Skeletal muscle tissue (tissue), 4 donors: ENCODE results near the gene CENPP. TPM values are rescaled to one million over a fixed set of nuclear protein-coding genes. Genes with fewer than 3 reads are reported as not detected.

Experiments used
- H3K27ac ChIP-seq: one replicate; pipeline ENCODE4 v1.7.0; 2013; ENCODE audit warnings: mild to moderate bottlenecking, low read depth, low read length, inconsistent platforms
- H3K27me3 ChIP-seq, 3 donors: one replicate each; pipeline ENCODE4 v1.7.0; 2013; ENCODE audit warnings: low read length in 3 of 3; ENCODE audit not compliant: control insufficient read depth in 3 of 3, insufficient read depth in 3 of 3
- H3K36me3 ChIP-seq, 3 donors: one replicate each; pipeline ENCODE4 v1.7.0; 2013; ENCODE audit warnings: low read length in 3 of 3; ENCODE audit not compliant: control insufficient read depth in 3 of 3, insufficient read depth in 3 of 3
- H3K4me1 ChIP-seq, 3 donors: one replicate each; pipeline ENCODE4 v1.7.0; 2013; ENCODE audit warnings: low read length in 3 of 3, mild to moderate bottlenecking in 3 of 3; ENCODE audit not compliant: control insufficient read depth in 3 of 3, insufficient read depth in 3 of 3
- H3K4me3 ChIP-seq, 3 donors: one replicate each; pipeline ENCODE4 v1.7.0; 2013; ENCODE audit warnings: low read length in 3 of 3
- H3K9ac ChIP-seq, 3 donors: one replicate each; pipeline ENCODE4 v1.7.0; 2013; ENCODE audit warnings: low read length in 3 of 3, mild to moderate bottlenecking in 3 of 3, moderate library complexity in 2 of 3, low read depth in 1 of 3
- H3K9me3 ChIP-seq, 3 donors: one replicate each; pipeline ENCODE4 v1.7.0; 2013; ENCODE audit warnings: low read length in 3 of 3; ENCODE audit not compliant: control insufficient read depth in 3 of 3
- total RNA-seq: library from RNA; depleted of rRNA; stranded (reverse); fragments of >200 nt; gene quantifications from one replicate; pipeline ENCODE4 v1.2.3, GENCODE V29; 2014
- donor health status: Osteomylitis.

Gene CENPP
- total RNA-seq, 1 donor from 2014 or later = 15.7 TPM

DNA sequence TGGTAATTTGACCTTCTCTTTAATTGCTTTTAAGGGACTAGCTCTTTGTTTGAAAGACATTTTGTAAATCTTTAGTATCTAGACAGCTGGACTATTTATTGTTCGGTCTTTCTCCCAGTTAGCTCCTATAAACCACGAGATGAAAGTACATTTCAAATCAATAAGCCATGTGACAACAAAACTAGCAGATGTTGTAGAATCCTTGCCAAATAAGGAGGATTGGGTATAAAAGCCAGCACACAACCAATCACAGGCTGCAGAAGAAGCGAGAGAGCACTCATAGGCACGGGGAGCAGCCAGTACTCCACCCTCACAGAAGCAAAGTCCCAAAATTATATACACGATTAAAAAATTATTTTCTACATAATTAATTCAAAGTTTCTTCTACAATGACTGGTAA lies 106.6 kb downstream of the CENPP start:
- Histone ChIP-seq H3K9ac (no peak overlapping the region), H3K27me3 (no peaks in the 10 kb centered on the region), H3K36me3 (no peaks in the 10 kb centered on the region), H3K4me1 (no peaks in the 10 kb centered on the region), H3K4me3 (no peak overlapping the region), H3K27ac (no peak overlapping the region), H3K9me3 (no peaks in the 10 kb centered on the region)

DNA sequence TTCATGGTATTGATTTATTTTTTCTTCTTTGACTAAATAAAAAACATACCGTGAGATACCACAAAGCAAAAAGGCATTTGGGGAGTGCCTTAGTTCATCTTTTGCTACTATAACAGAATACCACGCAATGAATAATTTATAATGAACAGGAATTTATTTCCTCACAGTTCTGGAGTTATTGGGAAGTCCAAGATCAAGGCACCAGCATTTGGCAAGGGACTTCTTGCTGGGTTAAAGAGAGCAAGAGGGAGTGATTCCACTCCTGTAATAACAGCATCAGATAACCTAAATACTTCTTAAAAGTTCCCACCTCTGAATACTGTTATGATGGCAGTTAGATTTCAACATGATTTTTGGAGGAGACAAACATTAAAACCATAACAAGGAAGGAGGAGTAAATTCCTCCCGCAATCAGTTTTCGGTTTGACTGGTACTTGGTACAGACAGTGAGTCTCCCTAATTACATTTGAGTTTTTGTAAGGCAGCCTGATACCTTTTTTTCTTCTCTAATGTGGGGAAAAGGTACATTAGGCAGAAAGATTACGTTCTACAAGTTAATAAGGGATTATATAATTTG lies 107.3 kb downstream of the CENPP start:
- Histone ChIP-seq H3K27me3 (no peaks in the 10 kb centered on the region), H3K27ac (no peak overlapping the region), H3K36me3 (no peaks in the 10 kb centered on the region), H3K4me1 (no peaks in the 10 kb centered on the region), H3K9ac (no peak overlapping the region), H3K4me3 (no peak overlapping the region), H3K9me3 (no peaks in the 10 kb centered on the region)

DNA sequence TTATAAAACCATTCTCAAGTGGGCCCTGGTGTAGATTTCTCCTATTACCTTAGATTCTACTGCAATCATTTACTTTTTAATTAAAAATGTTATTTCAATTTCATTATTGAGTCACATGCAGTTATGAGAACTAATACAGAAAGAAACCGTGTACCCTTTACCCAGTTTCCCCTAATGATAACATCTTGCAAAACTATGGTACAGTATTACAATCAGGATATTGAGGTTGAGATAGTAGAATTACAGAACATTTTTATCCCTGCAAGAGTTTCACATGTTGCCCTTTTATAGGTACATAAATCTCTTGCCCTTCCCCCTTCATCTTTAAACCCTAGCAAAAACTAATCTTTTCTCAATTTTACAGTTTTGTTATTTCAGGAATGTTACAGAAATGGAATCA lies 109.5 kb downstream of the CENPP start:
- Histone ChIP-seq H3K27ac (no peak overlapping the region), H3K36me3 (no peaks in the 10 kb centered on the region), H3K4me1 (peaks cover 0 to 3% (median 0%) of the 10 kb centered on the region in 3 donors), H3K9me3 (no peaks in the 10 kb centered on the region), H3K27me3 (no peaks in the 10 kb centered on the region), H3K9ac (no peak overlapping the region), H3K4me3 (no peak overlapping the region)

DNA sequence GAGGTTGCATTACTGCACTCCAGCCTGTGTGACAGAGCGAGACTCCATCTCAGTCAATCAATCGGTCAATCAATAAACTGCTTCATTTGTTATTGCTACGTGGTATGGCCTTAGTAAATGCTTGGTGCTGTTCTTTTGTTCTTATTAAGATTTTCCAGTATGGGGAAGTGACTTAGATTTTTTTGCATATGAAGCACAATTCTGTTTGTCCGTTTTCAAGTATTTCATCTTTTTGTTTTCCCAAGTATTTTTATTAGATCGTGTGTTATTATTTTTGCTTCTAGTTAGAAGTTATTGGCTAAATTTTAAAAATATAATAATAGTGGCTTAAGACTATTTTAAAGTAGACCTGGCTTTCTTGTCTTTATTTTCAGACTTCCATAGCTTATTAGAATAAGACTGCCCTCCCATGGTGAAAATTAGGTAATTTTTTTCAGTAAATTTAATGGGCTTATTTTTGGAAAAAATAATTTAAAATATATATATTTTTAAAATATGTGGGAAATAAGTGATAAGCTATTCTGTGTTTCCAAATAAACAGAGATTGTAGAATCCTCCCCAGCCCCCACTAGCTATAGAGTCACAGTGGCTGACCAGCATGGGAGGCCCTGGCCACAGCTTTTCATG lies 113.3 kb downstream of the CENPP start:
- Histone ChIP-seq H3K4me3 (no peak overlapping the region), H3K9ac (no peak overlapping the region), H3K9me3 (no peaks in the 10 kb centered on the region), H3K27me3 (no peaks in the 10 kb centered on the region), H3K36me3 (no peaks in the 10 kb centered on the region), H3K27ac (no peak overlapping the region), H3K4me1 (peaks cover 0 to 3% (median 0%) of the 10 kb centered on the region in 3 donors)

DNA sequence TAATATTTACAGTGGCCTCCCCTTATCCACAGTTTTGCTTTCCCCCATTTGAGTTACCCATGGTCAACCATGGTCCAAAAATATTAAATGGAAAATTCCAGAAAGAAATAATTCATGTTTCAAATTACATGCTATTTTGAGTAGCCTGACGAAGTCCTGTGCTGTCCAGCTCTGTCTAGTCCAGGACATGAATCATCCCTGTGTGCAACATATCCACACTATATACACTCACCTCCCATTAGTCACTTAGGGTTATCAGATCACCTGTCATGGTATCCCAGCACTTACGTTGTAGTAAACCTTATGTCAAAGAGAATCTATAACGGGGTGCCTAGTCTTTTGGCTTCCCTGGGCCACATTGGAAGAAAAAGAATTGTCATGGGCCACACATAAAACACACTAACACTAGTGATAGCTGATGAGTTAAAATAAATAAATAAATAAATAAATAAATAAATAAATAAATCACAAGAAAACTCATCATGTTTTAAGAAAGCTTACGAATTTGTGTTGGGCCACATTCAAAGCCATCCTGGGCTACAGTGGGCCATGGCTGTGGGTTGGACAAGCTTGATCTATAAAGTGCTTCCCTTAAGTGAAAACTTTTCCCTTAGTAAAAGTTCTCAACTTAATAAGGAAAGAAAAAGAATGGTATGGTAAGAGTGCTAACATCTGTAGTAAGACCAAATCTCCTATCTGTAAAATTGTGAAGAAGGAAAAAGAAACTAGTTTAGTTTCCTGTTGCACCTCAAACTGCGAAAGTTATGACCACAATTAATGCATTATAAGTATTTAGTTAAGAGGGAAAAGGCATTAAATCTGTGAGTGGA lies 114.4 kb downstream of the CENPP start:
- no peaks in the 10 kb centered on the region for H3K36me3 ChIP-seq
- no peaks in the 10 kb centered on the region for H3K9me3 ChIP-seq
- no peak overlapping the region for H3K4me3 ChIP-seq
- no peak overlapping the region for H3K9ac ChIP-seq
- peaks cover 0 to 3% (median 0%) of the 10 kb centered on the region in 3 donors for H3K4me1 ChIP-seq
- H3K27ac ChIP-seq = no peak overlapping the region
- H3K27me3 ChIP-seq = no peaks in the 10 kb centered on the region

DNA sequence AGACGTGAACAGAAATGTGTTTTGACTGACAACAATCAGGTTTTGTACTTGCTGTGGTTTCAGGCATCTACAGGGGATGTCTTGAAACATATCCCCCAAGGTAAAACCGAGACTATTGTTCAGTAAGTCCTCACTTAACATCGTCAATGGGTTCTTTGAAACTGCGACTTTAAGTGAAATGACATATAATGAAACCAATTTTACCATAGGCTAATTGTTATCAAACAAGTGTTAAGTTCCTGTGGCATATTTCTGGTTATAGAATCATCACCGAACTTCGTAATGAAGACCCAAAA lies 114.9 kb downstream of the CENPP start:
- Histone ChIP-seq H3K27me3 (no peaks in the 10 kb centered on the region), H3K4me3 (no peak overlapping the region), H3K36me3 (no peaks in the 10 kb centered on the region), H3K4me1 (peaks cover 0 to 3% (median 0%) of the 10 kb centered on the region in 3 donors), H3K9ac (no peak overlapping the region), H3K27ac (no peak overlapping the region), H3K9me3 (no peaks in the 10 kb centered on the region)

DNA sequence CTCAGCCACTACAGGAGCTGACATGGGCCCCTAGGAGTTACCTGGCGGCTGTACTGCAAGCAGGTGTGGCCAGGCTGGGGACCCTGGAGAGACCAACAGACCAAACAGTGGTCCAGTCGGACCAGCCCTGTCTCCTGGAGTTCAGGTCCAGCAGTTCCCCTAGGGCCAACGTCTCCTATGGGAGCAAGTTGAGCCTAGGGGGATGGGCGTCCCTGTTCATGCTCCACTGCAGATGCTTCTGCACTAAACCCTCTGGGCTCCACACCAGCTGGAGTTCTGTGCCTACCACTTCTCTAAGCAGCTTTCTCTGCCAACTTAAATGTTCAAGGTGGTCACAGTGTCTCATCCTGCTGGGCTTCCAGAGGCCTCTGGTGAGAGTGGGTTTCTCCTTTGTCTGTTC lies 119.1 kb downstream of the CENPP start:
- H3K9me3 ChIP-seq = no peaks in the 10 kb centered on the region
- H3K27ac ChIP-seq = no peak overlapping the region
- no peak overlapping the region for H3K4me3 ChIP-seq
- H3K4me1 ChIP-seq = peaks cover 0 to 2% (median 0%) of the 10 kb centered on the region in 3 donors
- H3K9ac ChIP-seq = no peak overlapping the region
- H3K36me3 ChIP-seq = no peaks in the 10 kb centered on the region
- H3K27me3 ChIP-seq = no peaks in the 10 kb centered on the region

DNA sequence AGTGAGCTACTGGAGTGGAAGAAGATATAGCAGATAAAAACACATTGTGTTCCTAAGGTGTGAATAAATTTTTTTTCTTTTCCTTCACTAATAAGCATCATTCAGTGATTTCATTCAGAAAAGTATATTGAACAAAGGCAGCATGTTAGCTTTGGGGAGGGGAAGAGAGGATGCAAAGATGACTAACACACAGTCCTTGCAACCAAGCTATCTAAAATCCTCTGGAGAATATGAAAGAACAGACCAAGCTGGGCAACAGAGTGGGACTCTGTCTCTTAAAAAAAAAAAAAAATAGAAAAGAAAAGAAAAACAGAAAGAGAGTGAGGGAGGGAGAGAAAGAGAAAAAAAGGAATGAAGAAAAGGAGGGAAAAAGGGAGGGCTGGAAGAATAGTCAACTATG lies 120.8 kb downstream of the CENPP start:
- H3K9me3 ChIP-seq = no peaks in the 10 kb centered on the region
- H3K4me1 ChIP-seq = no peaks in the 10 kb centered on the region
- H3K4me3 ChIP-seq = no peak overlapping the region
- H3K36me3 ChIP-seq = no peaks in the 10 kb centered on the region
- H3K27ac ChIP-seq = no peak overlapping the region
- no peaks in the 10 kb centered on the region for H3K27me3 ChIP-seq
- no peak overlapping the region for H3K9ac ChIP-seq

DNA sequence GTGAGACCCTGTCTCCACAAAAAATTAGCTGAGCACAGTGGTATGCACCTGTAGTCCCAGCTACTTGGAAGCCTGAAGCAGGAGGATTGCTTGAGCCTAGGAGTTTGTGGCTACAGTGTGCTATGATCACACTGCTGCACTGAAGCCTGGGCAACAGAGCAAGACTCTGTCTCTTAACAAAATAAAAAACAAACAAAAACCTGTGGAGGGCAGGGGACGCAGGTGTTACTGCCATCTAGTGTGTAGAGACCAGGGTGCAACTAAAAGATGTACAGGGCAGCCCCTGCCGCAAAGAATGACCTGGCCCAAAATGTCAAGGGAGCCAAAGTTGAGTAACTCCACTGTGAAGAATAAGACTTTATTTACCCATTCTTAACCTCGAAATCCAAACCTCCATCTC lies 129.5 kb downstream of the CENPP start:
- H3K27me3 ChIP-seq = no peaks in the 10 kb centered on the region
- no peaks in the 10 kb centered on the region for H3K4me1 ChIP-seq
- H3K4me3 ChIP-seq = no peak overlapping the region
- H3K27ac ChIP-seq = no peak overlapping the region
- H3K9me3 ChIP-seq = no peaks in the 10 kb centered on the region
- H3K36me3 ChIP-seq = no peaks in the 10 kb centered on the region
- no peak overlapping the region for H3K9ac ChIP-seq

DNA sequence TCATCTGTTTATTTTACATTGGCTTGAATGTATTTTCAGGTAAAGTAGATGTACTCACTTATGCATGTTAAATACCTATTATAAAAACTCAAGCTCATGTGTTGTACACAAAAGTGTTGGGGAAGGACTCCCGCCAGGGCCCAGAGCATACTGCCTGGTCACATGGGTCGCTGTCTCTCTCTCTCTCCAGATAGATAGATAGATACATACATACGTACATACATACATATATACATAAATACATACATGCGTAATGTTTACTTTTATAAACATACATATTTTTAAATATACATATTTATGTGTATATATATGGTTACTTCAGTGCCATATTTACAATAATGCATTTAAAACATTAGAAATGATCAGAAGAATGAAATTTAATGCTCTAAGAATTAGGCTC lies 131.8 kb downstream of the CENPP start:
- H3K36me3 ChIP-seq = no peaks in the 10 kb centered on the region

More for the DNA sequence above, 131.8 kb downstream of the CENPP start:
- H3K4me1 ChIP-seq = no peaks in the 10 kb centered on the region
- H3K9me3 ChIP-seq = no peaks in the 10 kb centered on the region
- H3K27ac ChIP-seq = no peak overlapping the region
- no peak overlapping the region for H3K9ac ChIP-seq
- H3K27me3 ChIP-seq = no peaks in the 10 kb centered on the region
- no peak overlapping the region for H3K4me3 ChIP-seq
